ENCODE data around the gene CHST9.
A peak's percentile ranks its signal among the peaks of the same experiment; 100 is the strongest.

DNA sequence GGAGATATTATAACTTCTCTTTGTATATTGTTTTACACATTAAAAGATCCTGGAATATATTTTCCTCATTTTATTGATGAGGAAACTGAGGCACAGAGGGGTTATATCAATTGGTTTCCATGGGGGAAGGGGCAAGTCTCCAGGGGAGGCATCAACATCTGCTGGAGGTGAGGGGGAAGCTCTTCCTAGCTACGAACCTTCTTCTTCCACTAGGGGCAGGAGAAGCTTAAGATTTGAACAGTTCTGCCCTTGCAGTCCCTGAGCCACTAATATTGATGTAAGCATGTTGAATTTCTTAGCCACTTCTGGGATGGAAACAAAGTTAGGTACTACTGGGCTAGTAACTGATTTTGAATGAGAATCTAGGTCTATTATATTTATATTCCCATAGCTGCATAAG, 179.5 kb downstream of the CHST9 start:
- TF ChIP-seq, protein P1, sequence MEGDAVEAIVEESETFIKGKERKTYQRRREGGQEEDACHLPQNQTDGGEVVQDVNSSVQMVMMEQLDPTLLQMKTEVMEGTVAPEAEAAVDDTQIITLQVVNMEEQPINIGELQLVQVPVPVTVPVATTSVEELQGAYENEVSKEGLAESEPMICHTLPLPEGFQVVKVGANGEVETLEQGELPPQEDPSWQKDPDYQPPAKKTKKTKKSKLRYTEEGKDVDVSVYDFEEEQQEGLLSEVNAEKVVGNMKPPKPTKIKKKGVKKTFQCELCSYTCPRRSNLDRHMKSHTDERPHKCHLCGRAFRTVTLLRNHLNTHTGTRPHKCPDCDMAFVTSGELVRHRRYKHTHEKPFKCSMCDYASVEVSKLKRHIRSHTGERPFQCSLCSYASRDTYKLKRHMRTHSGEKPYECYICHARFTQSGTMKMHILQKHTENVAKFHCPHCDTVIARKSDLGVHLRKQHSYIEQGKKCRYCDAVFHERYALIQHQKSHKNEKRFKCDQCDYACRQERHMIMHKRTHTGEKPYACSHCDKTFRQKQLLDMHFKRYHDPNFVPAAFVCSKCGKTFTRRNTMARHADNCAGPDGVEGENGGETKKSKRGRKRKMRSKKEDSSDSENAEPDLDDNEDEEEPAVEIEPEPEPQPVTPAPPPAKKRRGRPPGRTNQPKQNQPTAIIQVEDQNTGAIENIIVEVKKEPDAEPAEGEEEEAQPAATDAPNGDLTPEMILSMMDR (IDR thresholded peaks at IDR 0.05; ENCODE audit: poor library complexity, severe bottlenecking), result peak; percentile 28
- no peak for TF ChIP-seq EZH2 (IDR thresholded peaks at IDR 0.05; ENCODE audit: borderline replicate concordance, insufficient read depth, low read length, poor library complexity, severe bottlenecking)
- TF ChIP-seq EP300 (conservative IDR thresholded peaks at IDR 0.05; ENCODE audit: poor library complexity, severe bottlenecking), result no peak
- TF ChIP-seq MXI1 (conservative IDR thresholded peaks at IDR 0.05; ENCODE audit: poor library complexity, severe bottlenecking), result no peak
- no peak for TF ChIP-seq POLR2AphosphoS5 (IDR thresholded peaks at IDR 0.05)
- TF ChIP-seq RAD21 (conservative IDR thresholded peaks at IDR 0.05), result peak; percentile 10
- no peak for TF ChIP-seq REST (IDR thresholded peaks at IDR 0.05; ENCODE audit: borderline replicate concordance)

Measured in neural cell (in vitro differentiated cells).